HEK293 (cell line): ENCODE data around the gene GAGE10.

ENCODE experiments used
- CTCF ChIA-PET: fragments of 350-600 bp; formaldehyde crosslinking; extraction: SDS; loops from one replicate; lab custom pipeline; 2021; ENCODE audit warnings: antibody characterized with exemption; lab: Yijun Ruan, JAX
- POLR2A ChIA-PET: fragments of 300-600 bp; formaldehyde crosslinking; extraction: SDS; loops from one replicate; lab custom pipeline; 2020; ENCODE audit warnings: antibody characterized with exemption, inconsistent platforms; lab: Yijun Ruan, JAX
- H3K27ac ChIP-seq: fragments of 200-500 bp; sonication (Bioruptor generic); 2 replicates; pipeline ENCODE4 v1.5.1; 2014; ENCODE audit warnings: low read depth, low read length, control low read depth, inconsistent platforms; ENCODE audit errors: extremely low read depth
- H3K36me3 ChIP-seq, 2 experiments: fragments of 200-500 bp in 1 of 2; sonication (Bioruptor generic) in 1 of 2; 1 replicate in 1 of 2; 2 replicates in 1 of 2; pipeline ENCODE4 v1.5.1; 2014 to 2017; ENCODE audit warnings: inconsistent platforms in 2 of 2, low read length in 2 of 2; ENCODE audit not compliant: control insufficient read depth in 2 of 2, insufficient read depth in 1 of 2
- H3K4me1 ChIP-seq: fragments of 200-500 bp; sonication (Bioruptor generic); 2 replicates; pipeline ENCODE4 v1.5.1; 2014; ENCODE audit warnings: mild to moderate bottlenecking, low read length, inconsistent platforms; ENCODE audit not compliant: control insufficient read depth, insufficient read depth
- H3K4me3 ChIP-seq: 2 replicates; pipeline ENCODE4 v1.5.1; 2011; ENCODE audit warnings: low read depth, mild to moderate bottlenecking, control low read depth, low read length, moderate library complexity
- H3K9me3 ChIP-seq: fragments of 200-500 bp; sonication (Bioruptor generic); 2 replicates; pipeline ENCODE4 v1.5.1; 2014; ENCODE audit warnings: low read depth, low read length, inconsistent platforms; ENCODE audit not compliant: control insufficient read depth, insufficient read depth
- GLIS1 ChIP-seq: fragments of 450-650 bp; formaldehyde crosslinking; IDR thresholded peaks from 2 replicates; pipeline ENCODE4 v1.5.1; 2016; ENCODE audit warnings: missing biosample characterization, missing genetic modification characterization
- HOXC10 ChIP-seq: sonication (generic); formaldehyde crosslinking; IDR thresholded peaks from 2 replicates; pipeline ENCODE4 v1.8.1; 2023; ENCODE audit warnings: mild to moderate bottlenecking, missing genetic modification reagents
- INSM2 ChIP-seq: fragments of 450-650 bp; formaldehyde crosslinking; IDR thresholded peaks from 2 replicates; pipeline ENCODE4 v1.5.1; 2016; ENCODE audit warnings: missing biosample characterization, missing genetic modification characterization
- KLF10 ChIP-seq: fragments of 450-650 bp; IDR thresholded peaks from 2 replicates; pipeline ENCODE4 v1.5.1; 2018; ENCODE audit warnings: missing biosample characterization, mild to moderate bottlenecking, missing genetic modification characterization
- PRDM1 ChIP-seq: fragments of 450-650 bp; formaldehyde crosslinking; IDR thresholded peaks from 2 replicates; pipeline ENCODE4; 2016; ENCODE audit warnings: missing biosample characterization, missing genetic modification characterization
- TRIM28 ChIP-seq: IDR thresholded peaks from 2 replicates; pipeline ENCODE4 v1.6.1; 2011; ENCODE audit warnings: low read length, control low read depth, borderline replicate concordance
- YY1 ChIP-seq: fragments of 450-650 bp; formaldehyde crosslinking; IDR thresholded peaks from 2 replicates; pipeline ENCODE4 v1.5.1; 2018; ENCODE audit warnings: missing biosample characterization, missing genetic modification characterization
- ZBTB10 ChIP-seq: fragments of 450-650 bp; formaldehyde crosslinking; IDR thresholded peaks from 2 replicates; pipeline ENCODE4 v1.5.1; 2016; ENCODE audit warnings: missing biosample characterization, missing genetic modification characterization
- ZBTB49 ChIP-seq: fragments of 450-650 bp; formaldehyde crosslinking; IDR thresholded peaks from 2 replicates; pipeline ENCODE4 v1.5.1; 2016; ENCODE audit warnings: missing biosample characterization, missing genetic modification characterization, low read depth
- ZBTB8A ChIP-seq: fragments of 450-650 bp; formaldehyde crosslinking; IDR thresholded peaks from 2 replicates; pipeline ENCODE4 v1.5.1; 2016; ENCODE audit warnings: missing biosample characterization, missing genetic modification characterization
- ZFP3 ChIP-seq: fragments of 450-650 bp; formaldehyde crosslinking; IDR thresholded peaks from 2 replicates; pipeline ENCODE4 v1.5.1; 2016; ENCODE audit warnings: low read depth, missing biosample characterization, missing genetic modification characterization
- ZNF174 ChIP-seq: fragments of 450-650 bp; formaldehyde crosslinking; IDR thresholded peaks from 2 replicates; pipeline ENCODE4 v1.5.0; 2017; ENCODE audit warnings: missing biosample characterization, mild to moderate bottlenecking, missing genetic modification characterization
- ZNF223 ChIP-seq: fragments of 450-650 bp; formaldehyde crosslinking; IDR thresholded peaks from 2 replicates; pipeline ENCODE4 v1.5.1; 2016; ENCODE audit warnings: missing biosample characterization, missing genetic modification characterization
- ZNF280D ChIP-seq: fragments of 450-650 bp; formaldehyde crosslinking; IDR thresholded peaks from 2 replicates; pipeline ENCODE4 v1.5.1; 2016; ENCODE audit warnings: missing biosample characterization, missing genetic modification characterization
- ZNF302 ChIP-seq: fragments of 450-650 bp; formaldehyde crosslinking; IDR thresholded peaks from 2 replicates; pipeline ENCODE4 v1.5.1; 2016; ENCODE audit warnings: missing biosample characterization, missing genetic modification characterization, low read depth
- ZNF341 ChIP-seq: fragments of 450-650 bp; formaldehyde crosslinking; IDR thresholded peaks from 2 replicates; pipeline ENCODE4; 2016; ENCODE audit warnings: low read depth, missing biosample characterization, missing genetic modification characterization
- ZNF426 ChIP-seq: fragments of 450-650 bp; formaldehyde crosslinking; IDR thresholded peaks from 2 replicates; pipeline ENCODE4 v1.5.1; 2017; ENCODE audit warnings: missing biosample characterization, missing genetic modification characterization, mild to moderate bottlenecking, inconsistent platforms, moderate library complexity
- ZNF501 ChIP-seq: fragments of 450-650 bp; formaldehyde crosslinking; IDR thresholded peaks from 2 replicates; pipeline ENCODE4 v1.5.1; 2016; ENCODE audit warnings: missing biosample characterization, missing genetic modification characterization
- ZNF692 ChIP-seq: fragments of 450-650 bp; formaldehyde crosslinking; IDR thresholded peaks from 2 replicates; pipeline ENCODE4 v1.5.1; 2016; ENCODE audit warnings: missing biosample characterization, missing genetic modification characterization
- ZNF76 ChIP-seq: fragments of 450-650 bp; formaldehyde crosslinking; IDR thresholded peaks from 2 replicates; pipeline ENCODE4; 2016; ENCODE audit warnings: low read depth, missing biosample characterization, missing genetic modification characterization, borderline replicate concordance

GAGE10 gene

GRCh38 chrX:49282647-49283011 is 20.8 kb upstream of the GAGE10 start (continued):
- TF ChIP-seq KLF10 (no peak), ZNF302 (tag by site-specific recombination) (no peak), ZFP3 (tag by site-specific recombination) (no peak), ZNF280D (tag by site-specific recombination) (no peak), ZNF223 (tag by site-specific recombination) (no peak), ZBTB8A (no peak)

- Histone ChIP-seq H3K4me3 (no peak overlapping the region), H3K27ac (no peak overlapping the region), H3K36me3 (no peaks in the 10 kb centered on the region), H3K4me1 (no peaks in the 10 kb centered on the region), H3K9me3 (no peaks in the 10 kb centered on the region)
- ChIA-PET CTCF (no interaction called here), POLR2A (no interaction called here)
- peak; percentile 91 for TF ChIP-seq PRDM1 (tag by site-specific recombination)
- TF ChIP-seq INSM2 (tag by site-specific recombination) = no peak
- TF ChIP-seq ZNF341 (tag by site-specific recombination) = no peak
- no peak for TF ChIP-seq ZNF426 (tag by site-specific recombination)
These were observed 19.2 kb upstream of the GAGE10 start for GRCh38 chrX:49284212-49284611.

- H3K9me3 ChIP-seq = no peaks in the 10 kb centered on the region
- CTCF ChIA-PET = no interaction called here
- no peak overlapping the region for H3K4me3 ChIP-seq
- no peak for TF ChIP-seq ZNF692 (tag by site-specific recombination)
- TF ChIP-seq, all 188 proteins: peak for 0
- no peaks in the 10 kb centered on the region for H3K36me3 ChIP-seq
- POLR2A ChIA-PET = no interaction called here
- H3K27ac ChIP-seq = no peak overlapping the region
- H3K4me1 ChIP-seq = no peaks in the 10 kb centered on the region
These were observed 17.3 kb upstream of the GAGE10 start for GRCh38 chrX:49286136-49286535.

GRCh38 chrX:49286581-49286980 is 16.9 kb upstream of the GAGE10 start:
- no peaks in the 10 kb centered on the region for H3K9me3 ChIP-seq
- H3K4me1 ChIP-seq = no peaks in the 10 kb centered on the region
- H3K27ac ChIP-seq = no peak overlapping the region
- ChIA-PET POLR2A (no interaction called here), CTCF (interaction anchor here (0.9 kb wide), 1 partner anchor 468 kb away, joined by 3 read pairs; no protein-coding TSS in a partner anchor)
- no peaks in the 10 kb centered on the region for H3K36me3 ChIP-seq
- no peak overlapping the region for H3K4me3 ChIP-seq
- TF ChIP-seq ZBTB49 (tag by site-specific recombination) (no peak), GLIS1 (tag by site-specific recombination) (no peak), ZNF76 (tag by site-specific recombination) (no peak), HOXC10 (CRISPR knock-in tag) (no peak), TRIM28 (no peak), ZNF223 (tag by site-specific recombination) (no peak), YY1 (tag by site-specific recombination) (no peak), ZNF174 (no peak), ZBTB10 (no peak), ZNF501 (tag by site-specific recombination) (no peak)
